H9 (cell line): ENCODE data around the gene DPP10. TPM values are rescaled to one million over a fixed set of nuclear protein-coding genes. Genes with fewer than 3 reads are reported as not detected.

Experiments
- DNase-seq: peaks from one replicate; pipeline ENCODE4 v3.0.0-alpha.2; 2017
- H2AFZ ChIP-seq: one replicate; pipeline ENCODE4 v1.6.1; 2013; ENCODE audit warnings: mild to moderate bottlenecking, low read length, control low read depth, moderate library complexity
- H2AK5ac ChIP-seq: 2 replicates; pipeline ENCODE4 v1.6.1; 2013; ENCODE audit warnings: low read length, control low read depth, mixed read lengths; ENCODE audit not compliant: insufficient read length
- H2BK120ac ChIP-seq: one replicate; pipeline ENCODE4 v1.6.1; 2013; ENCODE audit warnings: low read depth, mild to moderate bottlenecking, low read length, control low read depth, inconsistent platforms; ENCODE audit not compliant: poor library complexity, severe bottlenecking
- H2BK12ac ChIP-seq: 2 replicates; pipeline ENCODE4 v1.6.1; 2013; ENCODE audit warnings: low read length, control low read depth, mixed read lengths, low read depth; ENCODE audit not compliant: insufficient read length
- H2BK15ac ChIP-seq: 2 replicates; pipeline ENCODE4 v1.6.1; 2013; ENCODE audit warnings: low read depth, low read length, control low read depth
- H2BK20ac ChIP-seq: one replicate; pipeline ENCODE4 v1.6.1; 2013; ENCODE audit warnings: low read depth, mild to moderate bottlenecking, low read length, control low read depth, inconsistent platforms; ENCODE audit not compliant: poor library complexity, severe bottlenecking
- H2BK5ac ChIP-seq: 2 replicates; pipeline ENCODE4 v1.6.1; 2013; ENCODE audit warnings: low read length, control low read depth, mixed read lengths; ENCODE audit not compliant: insufficient read length
- H3K14ac ChIP-seq: 2 replicates; pipeline ENCODE4 v1.6.1; 2013; ENCODE audit warnings: low read length, control low read depth; ENCODE audit not compliant: insufficient read depth
- H3K18ac ChIP-seq: 2 replicates; pipeline ENCODE4 v1.6.1; 2013; ENCODE audit warnings: low read depth, mild to moderate bottlenecking, mixed read lengths, low read length, control low read depth; ENCODE audit not compliant: insufficient read length
- H3K23ac ChIP-seq: 2 replicates; pipeline ENCODE4 v1.6.1; 2013; ENCODE audit warnings: low read length, control low read depth, mixed read lengths, low read depth; ENCODE audit not compliant: insufficient read length
- H3K23me2 ChIP-seq: 2 replicates; pipeline ENCODE4 v1.6.1; 2013; ENCODE audit warnings: low read depth, mild to moderate bottlenecking, mixed read lengths, low read length, control low read depth; ENCODE audit not compliant: insufficient read length, poor library complexity, severe bottlenecking
- H3K27ac ChIP-seq: 2 replicates; pipeline ENCODE4 v1.5.1; 2013; ENCODE audit warnings: low read length, control low read depth, mixed read lengths, low read depth; ENCODE audit not compliant: insufficient read length
- H3K27me3 ChIP-seq: 2 replicates; pipeline ENCODE4 v1.6.1; 2013; ENCODE audit warnings: low read length, control low read depth, inconsistent platforms; ENCODE audit not compliant: insufficient read depth
- H3K4ac ChIP-seq: 2 replicates; pipeline ENCODE4 v1.6.1; 2013; ENCODE audit warnings: low read depth, mild to moderate bottlenecking, control low read depth, inconsistent platforms, low read length, moderate library complexity
- H3K4me1 ChIP-seq: 2 replicates; pipeline ENCODE4 v1.6.1; 2013; ENCODE audit warnings: low read length, control low read depth, inconsistent platforms; ENCODE audit not compliant: insufficient read depth
- H3K4me2 ChIP-seq: 2 replicates; pipeline ENCODE4 v1.6.1; 2013; ENCODE audit warnings: low read length, control low read depth, mixed read lengths; ENCODE audit not compliant: insufficient read length, insufficient read depth
- H3K56ac ChIP-seq: 2 replicates; pipeline ENCODE4 v1.6.1; 2013; ENCODE audit warnings: low read depth, mild to moderate bottlenecking, mixed read lengths, low read length, control low read depth; ENCODE audit not compliant: insufficient read length
- H3K79me1 ChIP-seq: 2 replicates; pipeline ENCODE4 v1.6.1; 2013; ENCODE audit warnings: low read depth, mild to moderate bottlenecking, moderate library complexity, low read length, control low read depth, inconsistent platforms; ENCODE audit not compliant: insufficient read depth, poor library complexity, severe bottlenecking
- H3K79me2 ChIP-seq: 2 replicates; pipeline ENCODE4 v1.6.1; 2013; ENCODE audit warnings: low read length, control low read depth, inconsistent platforms; ENCODE audit not compliant: insufficient read depth
- H3K9ac ChIP-seq: 2 replicates; pipeline ENCODE4 v1.6.1; 2013; ENCODE audit warnings: low read length, control low read depth, mixed read lengths; ENCODE audit not compliant: insufficient read length; ENCODE audit errors: extremely low read depth
- H3K9me3 ChIP-seq: one replicate; pipeline ENCODE4 v1.6.1; 2013; ENCODE audit warnings: low read depth, low read length, inconsistent platforms; ENCODE audit not compliant: control insufficient read depth
- H3T11ph ChIP-seq: one replicate; pipeline ENCODE4 v1.6.1; 2013; ENCODE audit warnings: mild to moderate bottlenecking, low read length, control low read depth, inconsistent platforms
- H4K20me1 ChIP-seq: one replicate; pipeline ENCODE4 v1.6.1; 2013; ENCODE audit not compliant: control insufficient read depth, insufficient read length, insufficient read depth
- H4K5ac ChIP-seq: 2 replicates; pipeline ENCODE4 v1.6.1; 2013; ENCODE audit warnings: low read depth, mild to moderate bottlenecking, mixed read lengths, low read length, control low read depth; ENCODE audit not compliant: insufficient read length
- H4K8ac ChIP-seq: replicated peaks from 2 replicates; pipeline ENCODE4 v1.6.1; 2013; ENCODE audit warnings: low read length, control low read depth, mixed read lengths, low read depth; ENCODE audit not compliant: insufficient read length
- H4K91ac ChIP-seq: 2 replicates; pipeline ENCODE4 v1.6.1; 2013; ENCODE audit warnings: low read depth, mild to moderate bottlenecking, moderate library complexity, mixed read lengths, low read length, control low read depth; ENCODE audit not compliant: insufficient read length
- H3K27ac Mint-ChIP-seq, 3 experiments: 2 replicates in 2 of 3; 3 replicates in 1 of 3; pipeline ENCODE4 v1.8.0; 2020 to 2021; ENCODE audit warnings: mixed read lengths in 3 of 3, mild to moderate bottlenecking in 1 of 3, moderate library complexity in 1 of 3
- H3K27me3 Mint-ChIP-seq: 2 replicates; pipeline ENCODE4 v1.8.0; 2021; ENCODE audit warnings: low read depth, mild to moderate bottlenecking, moderate library complexity, mixed read lengths
- H3K36me3 Mint-ChIP-seq, 3 experiments: 2 replicates in 2 of 3; 3 replicates in 1 of 3; pipeline ENCODE4 v1.8.0; 2020 to 2021; ENCODE audit warnings: low read depth in 3 of 3, mixed read lengths in 3 of 3; ENCODE audit not compliant: insufficient read depth in 1 of 3
- H3K4me1 Mint-ChIP-seq, 2 experiments: 2 replicates each; pipeline ENCODE4 v1.8.0; 2020; ENCODE audit warnings: mixed read lengths in 2 of 2
- H3K4me3 Mint-ChIP-seq, 2 experiments: 2 replicates in 1 of 2; 3 replicates in 1 of 2; pipeline ENCODE4 v1.8.0; 2020 to 2021; ENCODE audit warnings: mild to moderate bottlenecking in 2 of 2, mixed read lengths in 2 of 2, moderate library complexity in 1 of 2
- H3K9me3 Mint-ChIP-seq, 2 experiments: 2 replicates in 1 of 2; 3 replicates in 1 of 2; pipeline ENCODE4 v1.8.0; 2020; ENCODE audit warnings: mild to moderate bottlenecking in 2 of 2, mixed read lengths in 2 of 2, moderate library complexity in 1 of 2
- CTCF ChIP-seq: fragments of 200-600 bp; sonication (generic); conservative IDR thresholded peaks from 3 replicates; pipeline ENCODE4 v1.8.0; 2021; ENCODE audit warnings: antibody characterized with exemption, mild to moderate bottlenecking
- WGBS: extraction: QIAGEN DNeasy Blood & Tissue Kit; methylation state at CpG from one replicate; pipeline ENCODE4 v1.1.7; 2013; ENCODE audit warnings: missing lambda C conversion rate, low lambda C conversion rate, mixed read lengths; ENCODE audit not compliant: insufficient read length; ENCODE audit errors: extremely low coverage; 5-methylcytosine and 5-hydroxymethylcytosine counted together
- total RNA-seq: library from RNA; stranded (reverse); gene quantifications from 2 replicates; pipeline ENCODE4 v1.2.1, GENCODE V29; 2021

Gene DPP10
- total RNA-seq, 1 experiment from 2014 or later: 11.3 TPM

- Histone ChIP-seq H4K20me1 (no peaks in the 10 kb centered on the region), H2AFZ (no peak overlapping the region), H2BK5ac (no peak overlapping the region), H2BK12ac (no peak overlapping the region), H2BK15ac (no peak overlapping the region), H3K23me2 (no peaks in the 10 kb centered on the region), H3K4me2 (no peak overlapping the region), H3K4me1 (no peaks in the 10 kb centered on the region; the same call in 1 of the 2 replicates), H3K27ac (no peak overlapping the region), H4K91ac (no peak overlapping the region), H3K14ac (no peak overlapping the region), H3T11ph (no peak overlapping the region), H4K5ac (no peak overlapping the region), H3K27me3 (no peaks in the 10 kb centered on the region), H3K18ac (no peak overlapping the region), H2BK120ac (no peak overlapping the region), H3K9ac (no peak overlapping the region), H3K4ac (no peak overlapping the region), H3K56ac (no peak overlapping the region), H2BK20ac (no peak overlapping the region), H4K8ac (no peak overlapping the region), H3K9me3 (no peaks in the 10 kb centered on the region), H3K79me2 (no peaks in the 10 kb centered on the region), H3K23ac (no peak overlapping the region), H3K79me1 (no peaks in the 10 kb centered on the region), H2AK5ac (no peak overlapping the region)
- H3K27ac Mint-ChIP-seq: no peak overlapping the region; a peak in 1 of 7 replicates
- no peaks in the 10 kb centered on the region for H3K27me3 Mint-ChIP-seq
- no peak for DNase-seq
- no peaks in the 10 kb centered on the region for H3K9me3 Mint-ChIP-seq
- no CpG with 5 or more reads among the region's 1 CpG for WGBS
- H3K36me3 Mint-ChIP-seq: no peaks in the 10 kb centered on the region
- no peak for TF ChIP-seq CTCF
- H3K4me1 Mint-ChIP-seq: peaks cover 3 to 18% of the 10 kb centered on the region in 2 experiments
- no peak overlapping the region for H3K4me3 Mint-ChIP-seq
Measured at GRCh38 chr2:114862243-114862642, 419.8 kb downstream of the DPP10 start.
